PC-3 (cell line): Measurements from ENCODE around the gene OR2T29. TPM values are rescaled to one million over a fixed set of nuclear protein-coding genes. Genes with fewer than 3 reads are reported as not detected.

Experiments used
- ATAC-seq: fragments of 200-7000 bp; cut with Tn5 transposase; 2 replicates; pipeline ENCODE4 v1.9.1; 2020; ENCODE audit warnings: mild to moderate bottlenecking, moderate library complexity
- BruUV-seq: library from RNA; stranded (reverse); fragments of 400-500 nt; replicated peaks from 2 replicates; lab custom pipeline; 2021; lab: Mats Ljungman, UMichigan
- CTCF ChIA-PET: fragments of 300-600 bp; sonication (Branson Sonifier 250); formaldehyde crosslinking; loops from one replicate; lab custom pipeline; 2022; ENCODE audit warnings: antibody characterized with exemption; lab: Charles Lee
- POLR2A ChIA-PET: fragments of 300-600 bp; sonication (Branson Sonifier 250); formaldehyde crosslinking; loops from one replicate; lab custom pipeline; 2022; ENCODE audit warnings: antibody characterized with exemption; ENCODE audit not compliant: unreplicated experiment; lab: Charles Lee
- DNase-seq: peaks from one replicate; pipeline ENCODE4 v3.0.0-alpha.2; 2015
- H2AFZ ChIP-seq: fragments of 300-600 bp; sonication (generic); 2 replicates; pipeline ENCODE4 v1.6.0; 2016; ENCODE audit warnings: antibody characterized with exemption, low read length
- H3F3A ChIP-seq: fragments of 300-600 bp; sonication (generic); one replicate; pipeline ENCODE4 v1.6.0; 2017; ENCODE audit warnings: antibody characterized with exemption, low read length, control low read depth, mild to moderate bottlenecking; ENCODE audit not compliant: unreplicated experiment
- H3K27ac ChIP-seq: fragments of 300-600 bp; sonication (generic); 2 replicates; pipeline ENCODE4 v1.5.1; 2016; ENCODE audit warnings: mild to moderate bottlenecking, low read length
- H3K27me3 ChIP-seq: fragments of 300-600 bp; sonication (generic); 2 replicates; pipeline ENCODE4 v1.6.1; 2016; ENCODE audit warnings: low read length, mixed read lengths
- H3K36me3 ChIP-seq: fragments of 300-600 bp; sonication (generic); 2 replicates; pipeline ENCODE4 v1.6.1; 2016; ENCODE audit warnings: low read depth, mixed run types, low read length, mixed read lengths
- H3K4me1 ChIP-seq: fragments of 300-600 bp; sonication (generic); 2 replicates; pipeline ENCODE4 v1.5.1; 2016; ENCODE audit warnings: low read length; ENCODE audit not compliant: insufficient read depth
- H3K4me2 ChIP-seq: fragments of 300-600 bp; sonication (generic); 2 replicates; pipeline ENCODE4 v1.6.0; 2016; ENCODE audit warnings: low read length
- H3K4me3 ChIP-seq: fragments of 300-600 bp; sonication (generic); 2 replicates; pipeline ENCODE4 v1.5.1; 2016; ENCODE audit warnings: mild to moderate bottlenecking, low read length, mixed read lengths
- H3K79me2 ChIP-seq: fragments of 300-600 bp; sonication (generic); 2 replicates; pipeline ENCODE4 v1.6.1; 2017; ENCODE audit warnings: low read length, mixed read lengths
- H3K9ac ChIP-seq: fragments of 300-600 bp; sonication (generic); 2 replicates; pipeline ENCODE4 v1.6.0; 2016; ENCODE audit warnings: mild to moderate bottlenecking, low read length
- H3K9me2 ChIP-seq: fragments of 300-600 bp; sonication (generic); replicated peaks from 2 replicates; pipeline ENCODE4 v1.6.1; 2016; ENCODE audit warnings: mixed run types, low read length, mixed read lengths
- H3K9me3 ChIP-seq: fragments of 300-600 bp; sonication (generic); 2 replicates; pipeline ENCODE4 v1.6.1; 2016; ENCODE audit warnings: low read length, mixed read lengths
- H4K20me1 ChIP-seq: fragments of 300-600 bp; sonication (generic); 2 replicates; pipeline ENCODE4 v1.6.1; 2016; ENCODE audit warnings: low read length, mixed read lengths
- CTCF ChIP-seq: fragments of 300-600 bp; sonication (generic); conservative IDR thresholded peaks from 2 replicates; pipeline ENCODE4 v1.5.1; 2017; ENCODE audit warnings: antibody characterized with exemption, low read depth, mild to moderate bottlenecking, low read length
- EZH2 ChIP-seq: fragments of 300-600 bp; sonication (generic); IDR thresholded peaks from one replicate; pipeline ENCODE4 v1.6.1; 2017; ENCODE audit warnings: antibody characterized with exemption, mild to moderate bottlenecking, low read length; ENCODE audit not compliant: unreplicated experiment
- EZH2phosphoT487 ChIP-seq: fragments of 300-600 bp; sonication (generic); IDR thresholded peaks from 2 replicates; pipeline ENCODE4 v1.6.1; 2018; ENCODE audit warnings: mild to moderate bottlenecking, antibody characterized with exemption, low read length, borderline replicate concordance
- intact Hi-C: fragments of 100-400 bp; cut with micrococcal nuclease; formaldehyde crosslinking; loops from 2 replicates; pipeline ENCODE4 v1.9.0; 2023
- total RNA-seq: library from RNA; depleted of rRNA; stranded (reverse); fragments of >200 nt; gene quantifications from 2 replicates; pipeline ENCODE4 v1.2.3, GENCODE V29; 2014

The OR2T29 gene
- total RNA-seq, 1 experiment from 2014 or later = not detected

DNA sequence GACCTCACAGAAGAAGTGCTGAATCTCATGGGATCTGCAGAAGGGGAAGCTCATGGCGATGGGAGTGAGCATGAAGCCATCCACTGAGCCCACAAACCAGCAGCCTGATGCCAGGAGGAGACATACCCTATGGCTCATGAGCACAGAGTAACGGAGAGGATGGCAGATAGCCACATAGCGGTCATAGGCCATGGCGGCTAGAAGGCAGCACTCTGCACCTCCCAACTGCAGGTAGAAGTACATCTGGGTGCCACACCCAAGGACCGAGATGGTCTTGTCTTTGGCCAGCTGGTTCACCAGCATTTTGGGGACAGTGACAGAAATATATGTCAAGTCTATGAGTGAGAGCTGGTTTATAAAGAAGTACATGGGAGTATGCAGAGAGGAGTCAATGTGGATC is 30.7 kb upstream of the OR2T29 start:
- ATAC-seq = no peak
- ChIA-PET POLR2A (no interaction called here), CTCF (no interaction called here)
- intact Hi-C loops = no loop called here
- no peaks in the 10 kb centered on the region for H3K79me2 ChIP-seq
- H3K9ac ChIP-seq = no peak overlapping the region
- H3K4me2 ChIP-seq = no peak overlapping the region
- no peak overlapping the region for H3K27ac ChIP-seq
- TF ChIP-seq EZH2 (no peak), EZH2phosphoT487 (no peak), CTCF (no peak)
- H3K9me2 ChIP-seq = 0 out of 2 replicates have a peak, but pooled peaks cover 8% of the 10 kb centered on the region
- H3K36me3 ChIP-seq = no peaks in the 10 kb centered on the region
- H3K9me3 ChIP-seq = no peaks in the 10 kb centered on the region
- H2AFZ ChIP-seq = no peak overlapping the region
- H3K27me3 ChIP-seq = no peaks in the 10 kb centered on the region
- H3F3A ChIP-seq = no peaks in the 10 kb centered on the region
- DNase-seq = no peak
- H3K4me3 ChIP-seq = no peak overlapping the region
- H3K4me1 ChIP-seq = peaks cover 5% of the 10 kb centered on the region
- BruUV-seq = no TSS peak
- H4K20me1 ChIP-seq = no peaks in the 10 kb centered on the region

- H3K4me3 ChIP-seq = no peak overlapping the region
- ATAC-seq (no peak), DNase-seq (no peak)
- H3K4me2 ChIP-seq = no peak overlapping the region
- H3K4me1 ChIP-seq = peaks cover 5% of the 10 kb centered on the region
- no peak overlapping the region for H2AFZ ChIP-seq
- POLR2A ChIA-PET = no interaction called here
- H3F3A ChIP-seq = no peaks in the 10 kb centered on the region
- CTCF ChIA-PET = no interaction called here
- H3K9ac ChIP-seq = no peak overlapping the region
- BruUV-seq = no TSS peak
- H3K27me3 ChIP-seq = no peaks in the 10 kb centered on the region
- no peak overlapping the region for H3K27ac ChIP-seq
- H3K9me3 ChIP-seq = no peaks in the 10 kb centered on the region; the same call in 1 of the 2 replicates
- H3K36me3 ChIP-seq = no peaks in the 10 kb centered on the region
- no peaks in the 10 kb centered on the region for H4K20me1 ChIP-seq
- TF ChIP-seq EZH2 (no peak), EZH2phosphoT487 (no peak), CTCF (no peak)
- no peaks in the 10 kb centered on the region for H3K79me2 ChIP-seq
- H3K9me2 ChIP-seq = 0 out of 2 replicates have a peak, but pooled peaks cover 8% of the 10 kb centered on the region
- intact Hi-C loops = no loop called here
Measured at GRCh38 chr1:248592655-248593054, 30.1 kb upstream of the OR2T29 start.

DNA sequence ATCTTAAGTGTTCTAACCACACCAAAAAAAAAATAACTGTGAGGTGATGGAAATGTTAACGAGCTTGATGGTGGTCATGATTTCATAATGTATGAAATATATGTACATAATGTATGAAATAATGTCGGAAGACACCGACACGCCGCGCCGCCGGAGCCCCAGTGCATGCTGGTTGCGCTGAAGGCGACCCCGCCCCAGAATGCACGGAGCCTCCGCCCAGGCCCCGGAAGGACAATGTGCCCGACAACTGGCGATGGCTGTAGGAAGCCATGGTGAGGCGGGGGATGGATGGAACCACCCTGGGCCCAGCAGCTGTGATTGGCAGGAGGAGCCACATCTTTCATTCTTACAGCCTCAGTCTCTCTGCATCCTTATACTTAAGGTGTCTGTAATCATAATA is 27.5 kb upstream of the OR2T29 start:
- Histone ChIP-seq H3K9me2 (0 out of 2 replicates have a peak, but pooled peaks cover 8% of the 10 kb centered on the region), H3K9me3 (no peaks in the 10 kb centered on the region; the same call in 1 of the 2 replicates), H3K36me3 (no peaks in the 10 kb centered on the region), H3K27ac (no peak overlapping the region), H4K20me1 (no peaks in the 10 kb centered on the region), H2AFZ (no peak overlapping the region), H3K4me3 (no peak overlapping the region), H3K9ac (no peak overlapping the region), H3F3A (no peaks in the 10 kb centered on the region), H3K4me2 (no peak overlapping the region), H3K79me2 (no peaks in the 10 kb centered on the region), H3K4me1 (no peaks in the 10 kb centered on the region; the same call in 1 of the 2 replicates), H3K27me3 (no peaks in the 10 kb centered on the region)
- no peak for DNase-seq
- ATAC-seq = no peak
- no TSS peak for BruUV-seq
- ChIA-PET POLR2A (no interaction called here), CTCF (no interaction called here)
- TF ChIP-seq CTCF (no peak), EZH2phosphoT487 (no peak), EZH2 (no peak)
- intact Hi-C loops = no loop called here
